HG03196 (cell line): ENCODE results near the gene MYH14.

Experiments
- ATAC-seq: cut with Tn5 transposase; IDR thresholded peaks from one replicate; pipeline ENCODE4 v1.9.1; 2021; ENCODE audit not compliant: unreplicated experiment

Gene MYH14

DNA sequence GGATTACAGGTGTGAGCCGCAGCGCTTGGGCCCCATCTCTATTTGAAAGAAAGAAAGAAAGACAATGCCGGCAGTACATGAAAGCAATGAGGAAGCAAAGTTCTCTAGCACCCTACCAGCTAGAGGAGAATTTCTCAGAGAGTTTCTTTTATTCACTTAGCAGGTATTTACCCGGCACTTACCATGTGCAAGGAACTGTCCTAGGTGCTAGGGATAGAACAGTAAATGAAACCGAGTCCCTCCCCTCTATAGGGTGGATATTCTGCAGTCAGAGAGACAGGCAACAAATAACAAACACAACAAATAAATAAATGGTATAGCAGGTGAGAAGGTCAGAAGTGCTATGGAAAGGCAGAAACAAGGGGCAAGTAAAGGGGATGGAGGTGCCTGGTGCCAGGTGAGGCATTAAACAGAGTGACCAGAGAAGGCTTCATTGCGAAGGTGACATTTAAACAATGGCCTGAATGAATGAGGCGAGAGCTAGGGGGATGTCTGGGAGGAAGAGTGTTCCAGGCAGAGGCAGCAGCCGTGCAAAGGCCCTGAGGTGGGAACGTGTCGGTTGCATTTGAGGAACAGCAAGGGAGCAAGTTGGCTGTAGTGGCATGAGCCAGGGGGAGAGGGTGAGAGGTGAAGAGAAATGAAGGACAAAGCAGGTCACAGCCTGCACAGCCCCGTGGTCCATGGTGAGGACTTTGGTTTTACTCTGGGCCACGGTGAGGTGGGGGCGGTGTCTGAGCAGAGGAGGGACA, 10.8 kb upstream of the MYH14 start:
- no peak for ATAC-seq

DNA sequence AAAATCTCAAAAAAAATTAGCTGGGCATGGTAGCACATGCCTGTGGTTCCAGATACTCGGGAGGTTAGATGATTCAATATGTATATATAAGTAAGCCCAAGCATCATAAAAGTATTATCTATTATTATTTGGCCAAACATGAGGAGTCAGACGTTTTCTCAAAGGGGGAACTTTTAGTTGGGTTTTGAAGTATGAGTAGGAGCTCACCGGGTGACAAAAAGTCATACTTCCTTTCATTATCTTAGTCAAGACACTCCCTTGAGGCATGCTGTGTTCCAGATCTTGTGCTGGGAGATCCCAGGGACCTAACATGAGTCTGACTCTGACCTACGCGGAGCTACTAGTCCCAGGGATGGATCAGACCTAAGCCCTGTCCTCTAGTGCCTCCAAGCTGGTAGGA, 8.2 kb upstream of the MYH14 start:
- ATAC-seq = no peak

GRCh38 chr19:50196322-50196932, 7.0 kb upstream of the MYH14 start:
- ATAC-seq = no peak

GRCh38 chr19:50197348-50197747, 6.1 kb upstream of the MYH14 start:
- no peak for ATAC-seq

GRCh38 chr19:50198431-50199258, 4.8 kb upstream of the MYH14 start:
- ATAC-seq = no peak

GRCh38 chr19:50199259-50199555, 4.2 kb upstream of the MYH14 start:
- no peak for ATAC-seq

- ATAC-seq = no peak
These were observed 1.0 kb upstream of the MYH14 start for GRCh38 chr19:50202386-50202785.

- no peak for ATAC-seq
These were observed 501 bp upstream of the MYH14 start for GRCh38 chr19:50202962-50203280.

DNA sequence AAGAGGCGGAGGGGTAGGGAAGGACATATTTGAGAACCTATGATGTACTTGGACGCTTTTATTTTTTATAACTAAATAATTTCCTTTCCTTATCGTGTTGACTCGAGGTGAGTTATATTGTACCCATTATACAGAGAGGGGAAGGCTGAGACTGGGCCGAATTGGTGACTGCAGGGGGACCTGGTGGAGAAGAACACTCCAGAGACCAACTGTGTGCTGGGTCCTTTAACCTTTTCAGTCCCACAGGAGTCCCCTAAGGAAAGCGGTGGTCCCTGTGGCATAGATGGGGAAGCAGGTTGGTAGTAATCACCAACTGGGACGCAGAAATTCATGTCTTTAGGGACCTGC, 633 bp downstream of the MYH14 start:
- ATAC-seq = no peak

GRCh38 chr19:50204811-50205675, 1.6 kb downstream of the MYH14 start:
- ATAC-seq = no peak

DNA sequence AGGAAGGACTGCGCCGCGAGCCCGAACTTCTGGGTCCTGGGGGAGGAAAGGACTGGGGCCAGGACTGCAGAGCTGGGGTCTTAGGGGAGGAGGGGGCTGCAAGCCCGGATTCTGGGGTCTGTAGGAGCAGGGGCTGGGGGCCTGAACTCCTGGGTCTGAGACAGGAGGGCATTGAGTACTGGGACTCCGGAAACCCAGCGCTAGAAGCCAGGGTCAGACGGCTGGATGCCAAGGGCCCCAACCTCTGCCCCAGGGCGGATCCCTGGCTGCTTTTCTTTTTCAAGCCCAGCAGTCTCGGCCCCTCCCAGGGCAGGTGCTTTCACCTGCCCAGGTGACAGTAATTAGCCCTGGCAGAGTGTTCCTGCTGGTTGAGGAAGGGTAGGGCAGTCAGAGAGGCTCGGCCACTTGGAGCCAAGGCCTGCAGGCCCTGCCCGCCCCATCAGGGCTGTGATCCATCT, 2.3 kb downstream of the MYH14 start:
- no peak for ATAC-seq

DNA sequence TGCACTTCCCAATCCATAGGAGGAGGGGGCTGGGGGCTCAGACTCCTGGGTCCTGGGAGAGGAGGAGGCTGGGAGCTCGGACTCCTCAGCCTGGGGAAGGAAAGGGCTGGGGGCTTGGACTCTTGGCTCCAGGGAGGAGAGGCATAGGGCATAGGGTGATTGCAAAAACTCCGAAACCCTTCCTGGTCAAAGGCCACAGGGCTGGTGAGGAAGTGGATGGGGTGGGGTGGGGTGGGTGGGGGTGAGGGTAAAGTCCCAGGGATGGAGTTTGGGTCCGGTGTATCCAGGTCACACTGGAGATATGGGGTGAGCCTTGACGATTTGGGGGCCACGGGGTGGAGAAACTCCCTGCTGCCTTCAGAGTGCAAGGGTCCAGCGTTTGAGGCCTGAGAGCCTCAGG, 2.8 kb downstream of the MYH14 start:
- no peak for ATAC-seq

- no peak for ATAC-seq
These were observed 4.3 kb downstream of the MYH14 start for GRCh38 chr19:50207730-50208129.

- ATAC-seq = no peak
These were observed 5.7 kb downstream of the MYH14 start for GRCh38 chr19:50209131-50209530.

- no peak for ATAC-seq
These were observed 7.0 kb downstream of the MYH14 start for GRCh38 chr19:50210425-50210824.

GRCh38 chr19:50213925-50214324, 10.5 kb downstream of the MYH14 start:
- ATAC-seq = no peak

- ATAC-seq = no peak
These were observed 11.5 kb downstream of the MYH14 start for GRCh38 chr19:50214699-50215543.

- no peak for ATAC-seq
These were observed 12.4 kb downstream of the MYH14 start for GRCh38 chr19:50215820-50216219.

DNA sequence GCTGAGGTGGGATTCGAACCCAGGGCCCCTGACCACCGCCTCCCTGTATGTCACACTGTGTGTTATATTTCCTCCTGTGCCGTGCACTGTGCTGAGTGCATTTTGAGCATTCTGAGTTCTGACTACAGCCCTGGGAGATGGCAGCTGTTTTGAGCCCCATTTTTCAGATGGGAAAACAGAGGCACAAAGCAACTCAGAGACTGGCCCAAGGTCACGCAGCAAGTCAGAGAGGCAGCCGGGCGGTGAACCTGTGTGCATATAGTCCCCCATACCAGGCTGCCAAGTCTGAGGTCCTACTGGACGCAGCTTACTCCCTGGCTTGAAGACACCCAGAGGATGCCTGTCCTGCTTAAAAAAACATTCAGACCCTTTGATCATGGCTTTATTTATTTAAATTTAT, 17.7 kb downstream of the MYH14 start:
- ATAC-seq = no peak

DNA sequence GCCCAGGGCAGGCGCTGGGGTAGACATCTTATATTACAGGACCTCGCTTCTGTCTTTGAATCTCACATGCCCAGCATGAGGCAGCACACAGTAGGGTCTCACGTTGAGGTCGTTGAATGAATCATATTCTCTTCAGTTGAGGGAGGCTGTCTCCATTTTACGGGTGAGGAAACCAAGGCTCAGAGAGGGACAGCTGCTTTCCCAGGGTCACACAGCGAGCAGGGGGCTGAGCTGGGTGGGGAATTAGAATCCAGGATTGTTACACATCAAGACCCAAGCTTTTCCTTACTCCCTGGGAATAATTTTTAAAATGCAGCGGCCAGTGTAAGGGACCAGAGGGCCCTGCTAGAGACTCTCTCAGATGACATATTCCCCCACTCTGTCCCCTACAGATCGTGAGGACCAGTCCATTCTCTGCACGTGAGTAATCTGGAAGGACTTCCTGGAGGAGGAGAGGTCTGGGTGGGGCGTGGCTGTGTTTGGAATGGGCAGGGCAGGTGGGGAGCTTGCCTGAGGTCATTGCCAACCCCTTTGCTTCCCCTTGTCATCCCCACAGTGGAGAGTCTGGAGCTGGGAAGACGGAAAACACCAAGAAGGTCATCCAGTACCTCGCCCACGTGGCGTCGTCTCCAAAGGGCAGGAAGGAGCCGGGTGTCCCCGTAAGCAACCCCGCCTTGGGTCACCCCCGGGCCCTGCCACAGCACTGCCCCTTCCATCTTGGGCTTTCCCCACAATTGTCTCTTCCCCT, 19.4 kb downstream of the MYH14 start:
- no peak for ATAC-seq
